Measurements from ENCODE around the gene SPINT4.
"Not testable (repeated sequence)": the region's sequence is repeated elsewhere in the genome, so short reads cannot be mapped to it uniquely, and the experiment has no call there.

SPINT4 gene

DNA sequence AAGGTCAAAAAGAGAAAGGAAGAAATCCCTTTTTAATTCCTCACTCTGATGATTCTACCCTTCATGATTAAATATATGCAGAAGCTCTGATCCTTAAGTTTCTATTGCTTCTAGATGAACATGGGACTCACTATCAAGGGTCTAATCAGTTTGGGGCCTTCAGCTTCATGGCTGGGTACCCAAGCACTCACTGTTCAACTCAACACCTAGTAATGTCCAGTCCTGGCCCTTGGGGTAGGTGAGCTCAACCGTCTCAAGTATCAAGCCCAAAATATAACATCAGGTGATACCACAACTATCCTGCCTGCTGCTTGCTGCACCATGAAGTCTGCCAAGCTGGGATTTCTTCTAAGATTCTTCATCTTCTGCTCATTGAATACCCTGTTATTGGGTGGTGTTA lies at the start of gene SPINT4:
SPINT4 (plus strand) TSS at position 301 of the 400 bp plus-strand sequence; CDS start at position 322, 21 bp downstream.
- no peak for DNase-seq

- DNase-seq: no peak
Measured at GRCh38 chr20:45672765-45673164, 49.4 kb upstream of the SPINT4 start.

DNA sequence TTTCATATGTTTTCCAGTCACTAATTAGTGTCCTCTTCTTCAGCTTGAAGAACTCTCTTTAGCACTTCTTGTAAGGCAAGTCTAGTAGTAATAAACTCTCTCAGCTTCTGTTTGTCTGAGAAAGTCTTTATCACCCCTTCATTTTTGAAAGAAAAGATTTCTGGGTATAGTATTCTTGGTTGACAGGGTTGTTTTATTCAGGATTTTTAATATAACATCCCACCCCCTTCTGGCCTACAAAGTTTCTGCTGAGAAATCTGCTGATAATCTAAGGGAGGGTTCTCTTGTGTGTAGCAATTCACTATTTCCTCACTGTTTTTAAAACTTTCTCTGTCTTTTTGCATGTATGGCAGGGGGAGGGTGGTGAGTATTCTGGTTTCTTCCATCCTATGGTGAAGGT lies 42.5 kb upstream of the SPINT4 start:
- DNase-seq: no peak

GRCh38 chr20:45685896-45686295 lies 36.3 kb upstream of the SPINT4 start:
- DNase-seq: no peak

- not testable (repeated sequence) for DNase-seq
Measured at GRCh38 chr20:45693346-45693745, 28.8 kb upstream of the SPINT4 start.

DNA sequence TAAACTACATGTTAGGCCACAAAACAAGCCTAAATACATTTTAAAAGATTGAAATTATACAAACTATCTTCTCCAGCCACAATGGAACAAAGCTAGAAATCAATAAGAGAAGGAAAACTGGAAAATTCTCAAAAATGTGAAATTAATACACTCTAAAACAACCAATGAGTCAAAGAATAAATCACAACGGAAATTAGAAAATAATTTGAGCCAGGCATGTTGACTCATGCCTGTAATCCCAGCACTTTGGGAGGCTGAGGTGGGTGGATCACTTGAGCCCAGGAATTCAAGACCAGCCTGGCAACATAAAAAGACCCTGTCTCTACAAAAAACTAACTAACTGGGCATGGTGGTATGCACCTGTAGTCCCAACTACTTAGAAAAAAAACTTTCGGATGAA lies 26.7 kb upstream of the SPINT4 start:
- no peak for DNase-seq

DNA sequence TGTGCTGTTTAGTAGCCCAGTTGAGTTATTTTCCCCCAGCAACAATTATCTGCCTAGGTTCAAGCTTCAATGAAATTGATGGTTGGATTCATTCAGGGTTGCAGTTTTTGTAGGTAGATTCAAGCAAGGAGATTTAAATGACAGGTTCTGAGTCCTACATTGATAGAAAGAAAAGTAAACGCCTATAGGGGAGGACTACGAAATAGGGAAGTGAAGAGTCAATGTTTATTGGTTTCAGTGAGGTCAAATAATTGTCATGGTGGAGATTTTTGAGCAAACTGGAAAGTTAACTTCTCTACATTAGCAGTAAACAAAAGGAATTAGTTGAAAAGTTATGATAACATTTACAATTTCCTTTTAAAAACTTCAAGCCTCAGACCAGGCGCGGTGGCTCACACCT lies 21.0 kb upstream of the SPINT4 start:
- DNase-seq: no peak

- DNase-seq: no peak
Measured at GRCh38 chr20:45701873-45702272, 20.3 kb upstream of the SPINT4 start, which contains the start of gene WFDC13. WFDC13 (plus strand) TSS chr20:45702038; CDS start chr20:45702124, 86 bp downstream.

GRCh38 chr20:45704969-45705637 lies 17.0 kb upstream of the SPINT4 start, which contains the start of gene WFDC10B:
WFDC10B (minus strand) TSS chr20:45705019; CDS start chr20:45685992, 19,027 bp downstream.
- DNase-seq: no peak

- not testable (repeated sequence) for DNase-seq
Measured at GRCh38 chr20:45716141-45716688, 5.9 kb upstream of the SPINT4 start.

DNA sequence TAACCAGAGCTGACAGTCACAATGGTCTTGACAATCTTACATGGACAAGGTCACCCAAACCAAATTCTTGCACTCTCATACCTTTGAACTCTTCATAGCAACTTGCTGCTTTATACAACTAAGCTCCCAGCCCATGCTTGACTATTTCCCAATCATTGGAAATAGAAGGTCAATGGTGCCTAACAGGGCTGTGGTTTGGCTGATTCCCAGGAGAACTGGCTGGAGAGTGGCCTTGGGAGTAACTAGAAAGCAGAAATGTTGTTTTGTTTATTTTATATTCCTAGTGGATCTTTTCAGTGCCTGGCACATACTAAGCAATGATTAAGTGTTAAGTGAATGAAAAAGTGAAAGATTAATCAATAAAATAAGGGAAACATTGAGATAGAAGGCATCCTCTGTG lies 3.0 kb downstream of the SPINT4 start:
- DNase-seq: no peak

DNA sequence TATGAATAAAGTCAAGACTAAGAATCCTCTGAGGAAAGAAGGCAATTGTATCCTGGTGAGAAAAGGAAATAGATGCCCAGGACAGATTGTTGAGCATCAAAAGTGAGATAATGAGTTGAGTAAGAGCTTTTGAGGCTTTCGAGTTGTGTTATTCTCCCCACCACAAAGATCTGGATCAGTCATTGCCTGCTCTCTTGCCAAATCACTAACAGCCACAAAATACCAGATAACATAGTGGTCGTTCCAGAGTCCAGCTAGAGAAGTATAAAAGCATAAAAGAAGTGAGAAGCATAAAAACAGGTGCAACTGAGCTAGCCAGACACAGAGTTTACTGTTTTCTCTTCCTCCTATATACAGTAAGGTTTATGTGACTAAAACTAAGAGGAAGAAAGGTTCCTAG lies 4.9 kb downstream of the SPINT4 start:
- DNase-seq: no peak

- no peak for DNase-seq
Measured at GRCh38 chr20:45732199-45732598, 10.1 kb downstream of the SPINT4 start.

DNA sequence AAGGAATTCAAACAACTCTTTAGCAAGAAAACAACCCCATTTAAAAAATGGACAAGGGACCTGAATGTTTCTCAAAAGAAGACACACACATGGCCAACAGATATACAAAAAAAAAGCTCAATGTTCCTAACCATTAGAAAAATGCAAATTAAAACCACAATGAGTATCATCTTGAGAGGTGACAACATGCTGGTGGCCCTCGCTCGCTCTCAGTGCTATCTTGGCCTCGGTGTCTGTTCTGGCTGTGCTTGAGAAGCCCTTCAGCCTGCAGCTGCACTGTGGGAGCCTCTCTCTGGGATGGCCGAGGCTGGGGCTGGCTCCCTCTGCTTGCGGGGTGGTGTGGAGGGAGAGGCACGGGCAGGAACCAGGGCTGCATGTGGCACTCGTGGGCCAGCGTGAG lies 13.4 kb downstream of the SPINT4 start:
- no peak for DNase-seq

- no peak for DNase-seq
Measured at GRCh38 chr20:45735988-45736387, 13.8 kb downstream of the SPINT4 start.

GRCh38 chr20:45742596-45742995 lies 20.4 kb downstream of the SPINT4 start:
- DNase-seq: no peak

- DNase-seq: no peak
Measured at GRCh38 chr20:45745015-45745414, 22.9 kb downstream of the SPINT4 start.

GRCh38 chr20:45751721-45752120 lies 29.6 kb downstream of the SPINT4 start:
- DNase-seq: no peak

DNA sequence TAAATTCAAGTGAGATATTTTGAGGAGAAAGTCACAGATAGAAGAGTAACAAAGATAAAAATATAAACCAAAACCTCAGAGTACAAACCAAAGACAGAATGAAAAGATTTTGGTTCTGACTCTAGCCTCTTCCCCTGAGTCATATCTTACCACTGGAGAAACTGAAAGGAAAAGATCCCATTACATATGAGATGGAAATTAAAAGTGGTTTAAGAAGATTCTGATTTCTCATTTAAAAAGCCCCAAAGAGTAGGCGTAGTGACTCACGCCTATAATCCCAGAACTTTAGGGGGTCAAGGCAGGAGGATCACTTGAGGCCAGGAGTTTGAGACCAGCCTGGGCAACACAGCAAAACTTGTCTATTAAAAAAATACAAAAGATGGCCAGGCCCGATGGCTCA lies 30.6 kb downstream of the SPINT4 start:
- DNase-seq: no peak

GRCh38 chr20:45758096-45758495 lies 35.9 kb downstream of the SPINT4 start:
- no peak for DNase-seq

DNA sequence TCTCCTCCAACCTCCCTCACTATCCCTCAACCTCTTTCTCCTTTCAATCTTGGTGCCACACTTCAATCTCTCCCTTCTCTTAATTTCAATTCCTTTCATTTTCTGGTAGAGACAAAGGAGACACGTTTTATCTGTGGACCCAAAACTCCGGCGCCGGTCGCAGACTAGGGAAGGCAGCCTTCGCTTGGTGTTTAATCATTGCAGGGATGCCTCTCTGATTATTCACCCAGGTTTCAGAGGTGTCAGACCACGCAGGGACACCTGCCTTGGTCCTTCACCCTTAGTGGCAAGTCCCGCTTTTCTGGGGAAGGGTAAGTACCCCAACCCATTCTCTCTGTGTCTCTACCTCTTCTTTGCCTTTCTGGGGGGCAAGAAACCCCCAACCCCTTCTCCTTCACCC lies 37.8 kb downstream of the SPINT4 start:
- not testable (repeated sequence) for DNase-seq

GRCh38 chr20:45761966-45762365 lies 39.8 kb downstream of the SPINT4 start:
- DNase-seq: not testable (repeated sequence)

- not testable (repeated sequence) for DNase-seq
Measured at GRCh38 chr20:45764618-45765282, 42.6 kb downstream of the SPINT4 start.

DNA sequence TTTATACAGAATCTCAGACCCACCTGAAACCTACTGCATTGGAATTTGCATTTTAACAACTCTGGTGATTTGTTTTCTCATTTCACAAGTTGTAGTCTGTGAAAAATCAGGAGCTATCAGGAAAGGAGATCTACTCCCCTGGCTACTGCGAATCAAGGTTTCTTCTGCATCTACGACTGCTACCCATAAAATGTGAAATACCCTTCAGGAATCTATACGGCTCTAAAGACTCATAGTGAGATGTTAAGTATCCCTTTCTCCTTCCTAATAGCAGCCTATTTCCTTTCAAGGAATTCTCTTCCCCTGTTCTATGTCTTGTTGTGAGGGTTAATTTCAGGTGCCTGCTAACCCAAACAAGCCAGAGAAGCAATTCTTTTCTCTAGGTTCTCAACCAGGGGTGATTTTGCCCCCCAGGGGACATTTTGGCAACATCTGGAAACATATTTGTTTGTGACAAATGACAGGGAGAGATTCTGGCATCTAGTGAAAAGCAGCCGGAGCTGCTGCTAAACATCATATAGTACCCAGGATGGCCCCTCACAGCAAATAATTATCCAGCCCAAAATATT lies 43.2 kb downstream of the SPINT4 start:
- DNase-seq: no peak

All from AML-193 (cell line).